ENCODE measurements around the gene GAMT.

The GAMT gene

DNA sequence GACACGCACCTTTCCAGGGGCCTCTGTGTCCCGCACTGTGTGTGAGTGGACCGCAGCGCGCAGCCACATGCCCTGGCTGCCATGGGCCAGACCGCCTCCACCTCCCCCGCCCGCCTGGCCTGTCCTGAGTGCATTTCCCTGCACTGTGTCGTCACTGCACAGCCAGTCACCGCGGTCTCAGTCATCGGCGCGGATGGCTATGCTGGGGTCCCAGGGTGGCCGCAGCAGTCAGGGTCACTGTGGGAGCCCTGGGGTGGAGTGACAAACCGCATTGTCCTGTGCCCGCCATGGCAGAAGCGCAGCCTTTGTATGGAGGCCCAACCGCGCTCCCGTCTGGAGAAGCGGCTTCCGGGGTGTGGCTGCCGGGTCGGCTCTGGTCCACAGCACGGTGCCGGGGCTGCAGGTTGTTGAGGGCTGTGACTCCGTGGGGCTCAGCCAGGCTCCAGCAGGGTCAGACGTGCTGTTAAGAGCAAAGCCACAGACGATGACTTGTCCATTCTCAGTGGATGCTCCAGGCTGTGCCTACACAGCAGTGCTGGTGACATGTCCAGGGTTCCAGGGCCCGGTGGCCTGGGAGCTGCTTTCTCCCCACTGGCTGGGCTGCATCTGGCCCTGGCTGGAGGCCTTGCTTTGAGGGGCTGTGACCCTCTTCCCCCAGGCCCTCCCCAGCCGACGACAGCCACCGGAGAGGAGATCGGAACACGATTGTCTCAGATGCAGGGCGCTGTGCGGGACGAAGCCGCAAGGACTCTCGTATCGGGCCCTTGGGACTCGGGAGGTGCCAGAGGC lies 24.0 kb downstream of the GAMT start:
- peaks cover 0 to 1% of the 10 kb centered on the region in 2 donors for H3K4me1 Mint-ChIP-seq (ENCODE audit: low read depth in 2 of 2)
- DNase-seq = no peak
- peaks cover 21% of the 10 kb centered on the region for H3K36me3 Mint-ChIP-seq (ENCODE audit: insufficient read depth)
- no peak overlapping the region for H3K27ac Mint-ChIP-seq
- no peaks in the 10 kb centered on the region for H3K9me3 Mint-ChIP-seq
- no peak overlapping the region for H3K4me3 Mint-ChIP-seq
- ATAC-seq (replicated peaks) = no peak
- H3K27me3 Mint-ChIP-seq = no peaks in the 10 kb centered on the region

DNA sequence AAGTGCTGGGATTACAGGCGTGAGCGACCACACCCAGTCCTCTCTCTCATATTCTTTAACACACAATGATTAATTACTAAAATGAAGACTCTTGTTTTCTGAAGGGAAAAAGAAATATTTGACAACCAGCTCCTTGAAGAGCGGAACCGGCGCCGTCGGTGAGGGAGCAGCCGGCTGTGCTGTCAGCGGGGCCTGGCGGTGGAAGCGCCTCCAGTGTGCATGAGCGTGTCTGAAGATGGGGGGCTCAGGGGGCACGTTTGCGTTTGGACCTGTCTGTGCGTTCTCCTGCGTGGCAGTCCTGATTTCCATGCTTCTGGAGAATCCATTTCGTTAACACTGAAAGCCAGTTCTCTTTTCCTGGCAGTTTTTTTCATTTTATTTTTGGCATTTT lies 24.9 kb downstream of the GAMT start:
- Mint-ChIP-seq H3K27ac (no peak overlapping the region), H3K27me3 (no peaks in the 10 kb centered on the region), H3K36me3 (ENCODE audit: insufficient read depth) (peaks cover 12% of the 10 kb centered on the region), H3K4me3 (no peak overlapping the region), H3K9me3 (no peaks in the 10 kb centered on the region), H3K4me1 (ENCODE audit: low read depth in 2 of 2) (peaks cover 0 to 1% of the 10 kb centered on the region in 2 donors)
- DNase-seq = no peak
- ATAC-seq (replicated peaks) = no peak

DNA sequence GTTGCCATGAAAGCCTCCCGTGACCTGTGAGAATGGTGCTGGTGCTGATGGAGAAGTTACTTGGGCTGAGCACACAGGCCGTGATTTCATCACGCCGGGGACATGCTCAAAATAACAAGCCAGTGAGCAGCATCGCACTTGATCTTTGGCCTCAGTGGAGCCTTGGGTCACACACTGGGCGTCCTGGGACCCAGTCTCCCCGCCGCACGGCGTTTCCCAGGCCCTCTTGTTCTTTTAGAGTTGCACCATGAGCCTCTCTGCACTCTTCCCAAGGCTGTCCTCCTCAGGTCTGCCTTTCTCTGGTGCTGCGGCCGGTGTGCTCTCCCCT lies 27.1 kb downstream of the GAMT start:
- Mint-ChIP-seq H3K27ac (no peak overlapping the region), H3K4me3 (no peak overlapping the region), H3K9me3 (no peaks in the 10 kb centered on the region), H3K36me3 (ENCODE audit: insufficient read depth) (peaks cover 16% of the 10 kb centered on the region), H3K4me1 (ENCODE audit: low read depth in 2 of 2) (peaks cover 0 to 1% of the 10 kb centered on the region in 2 donors), H3K27me3 (no peaks in the 10 kb centered on the region)
- DNase-seq = no peak
- ATAC-seq (replicated peaks) = no peak

DNA sequence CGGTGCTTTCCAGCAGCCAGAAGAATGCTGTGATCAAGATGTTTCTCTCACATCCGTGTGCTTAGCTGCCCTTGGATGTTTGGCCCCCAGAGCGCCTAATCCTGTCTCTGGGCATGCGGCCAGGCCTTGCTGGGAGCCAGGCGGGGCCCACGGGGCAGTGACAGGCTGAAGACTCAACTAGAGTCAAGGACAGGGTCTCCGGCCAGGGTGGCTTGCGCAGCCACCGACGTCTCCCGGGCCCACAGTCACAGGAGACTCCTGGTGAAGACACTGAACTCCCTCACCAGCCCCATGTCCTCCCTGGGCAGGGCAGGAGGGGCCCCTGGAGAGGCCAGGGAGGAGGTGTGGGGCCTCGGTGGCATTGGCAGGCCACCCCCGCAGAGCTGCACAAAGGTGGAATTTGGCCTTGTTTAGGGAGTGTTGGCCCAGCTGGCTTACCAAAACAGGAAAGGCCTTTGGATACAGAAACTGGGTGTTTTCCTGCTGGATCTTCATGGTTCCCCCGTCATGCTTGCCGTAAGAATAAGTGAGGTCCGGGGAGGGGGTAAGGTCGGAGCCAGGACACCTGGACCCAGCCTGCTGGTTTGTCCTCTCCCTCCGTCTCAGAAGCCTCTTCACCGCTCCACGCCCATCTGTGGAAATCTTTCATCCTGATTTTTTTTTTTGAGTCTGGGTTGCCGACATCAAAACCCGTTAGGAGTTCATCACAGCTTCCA lies 27.6 kb downstream of the GAMT start:
- no peaks in the 10 kb centered on the region for H3K27me3 Mint-ChIP-seq
- H3K4me3 Mint-ChIP-seq = no peak overlapping the region
- H3K9me3 Mint-ChIP-seq = no peaks in the 10 kb centered on the region
- H3K36me3 Mint-ChIP-seq (ENCODE audit: insufficient read depth) = peaks cover 16% of the 10 kb centered on the region
- H3K27ac Mint-ChIP-seq = no peak overlapping the region
- H3K4me1 Mint-ChIP-seq (ENCODE audit: low read depth in 2 of 2) = peaks cover 0 to 1% of the 10 kb centered on the region in 2 donors
- ATAC-seq (replicated peaks) (no peak), DNase-seq (no peak)

DNA sequence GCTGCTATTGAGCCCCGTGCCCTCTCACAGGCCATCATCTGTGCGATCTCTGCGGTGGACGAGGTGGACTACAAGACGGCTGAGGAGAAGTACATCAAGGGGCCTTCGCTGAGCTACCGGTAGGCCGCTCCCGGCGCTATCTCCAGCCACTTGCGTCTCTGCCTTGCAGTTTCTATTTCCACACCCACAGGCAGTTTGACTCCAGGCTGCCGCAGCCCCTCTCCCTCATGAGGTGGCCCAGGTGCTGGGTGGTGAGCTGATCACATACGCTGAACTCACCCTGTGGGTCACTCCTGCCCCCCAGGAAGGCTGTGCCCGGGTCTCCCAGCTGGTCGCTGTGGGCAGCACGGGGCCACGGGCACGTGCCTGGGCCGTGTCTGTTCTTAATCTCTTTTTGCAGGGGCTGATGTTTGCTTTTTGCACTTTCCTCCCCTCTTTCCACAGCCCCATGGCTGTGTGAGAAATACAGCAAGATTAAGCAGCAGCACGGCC lies 28.3 kb downstream of the GAMT start:
- DNase-seq (no peak), ATAC-seq (replicated peaks) (no peak)
- Mint-ChIP-seq H3K27me3 (no peaks in the 10 kb centered on the region), H3K27ac (no peak overlapping the region), H3K4me1 (ENCODE audit: low read depth in 2 of 2) (peaks cover 0 to 1% of the 10 kb centered on the region in 2 donors), H3K4me3 (no peak overlapping the region), H3K9me3 (no peaks in the 10 kb centered on the region), H3K36me3 (ENCODE audit: insufficient read depth) (peaks cover 16% of the 10 kb centered on the region)

DNA sequence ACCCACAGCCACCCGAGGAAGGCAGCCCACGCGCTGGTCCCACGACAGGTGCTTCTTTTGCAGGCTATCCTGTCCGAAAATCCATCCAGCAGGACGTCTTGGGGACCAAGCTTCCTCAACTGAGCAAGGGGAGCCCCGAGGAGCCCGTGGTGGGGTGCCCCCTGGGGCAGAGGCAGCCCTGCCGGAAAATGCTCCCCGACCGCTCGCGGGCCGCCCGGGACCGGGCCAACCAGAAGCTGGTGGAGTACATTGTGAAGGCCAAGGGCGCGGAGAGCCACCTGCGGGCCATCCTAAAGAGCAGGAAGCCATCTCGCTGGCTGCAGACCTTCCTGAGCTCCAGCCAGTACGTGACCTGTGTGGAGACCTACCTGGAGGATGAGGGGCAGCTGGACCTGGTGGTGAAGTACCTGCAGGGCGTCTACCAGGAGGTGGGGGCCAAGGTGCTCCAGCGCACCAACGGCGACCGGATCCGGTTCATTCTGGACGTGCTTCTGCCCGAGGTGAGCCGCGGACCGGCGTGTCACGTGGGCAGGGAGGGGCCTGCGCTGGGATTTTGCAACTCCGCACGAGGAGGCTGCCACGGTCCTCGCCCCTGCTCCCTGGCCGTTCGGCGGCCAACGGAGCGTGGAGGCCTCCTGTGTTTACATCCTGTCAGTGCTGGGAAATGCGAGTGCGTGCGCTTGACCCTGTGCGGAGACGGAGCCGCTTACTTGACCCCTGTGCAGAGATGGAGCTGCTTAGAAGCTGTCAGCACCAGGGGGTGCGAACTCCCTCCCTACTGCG lies 30.6 kb downstream of the GAMT start:
- DNase-seq = no peak
- Mint-ChIP-seq H3K27ac (no peak overlapping the region), H3K4me3 (no peak overlapping the region), H3K9me3 (no peaks in the 10 kb centered on the region), H3K36me3 (ENCODE audit: insufficient read depth) (peaks cover 11% of the 10 kb centered on the region), H3K4me1 (ENCODE audit: low read depth in 2 of 2) (no peaks in the 10 kb centered on the region), H3K27me3 (no peaks in the 10 kb centered on the region)
- no peak for ATAC-seq (replicated peaks)

DNA sequence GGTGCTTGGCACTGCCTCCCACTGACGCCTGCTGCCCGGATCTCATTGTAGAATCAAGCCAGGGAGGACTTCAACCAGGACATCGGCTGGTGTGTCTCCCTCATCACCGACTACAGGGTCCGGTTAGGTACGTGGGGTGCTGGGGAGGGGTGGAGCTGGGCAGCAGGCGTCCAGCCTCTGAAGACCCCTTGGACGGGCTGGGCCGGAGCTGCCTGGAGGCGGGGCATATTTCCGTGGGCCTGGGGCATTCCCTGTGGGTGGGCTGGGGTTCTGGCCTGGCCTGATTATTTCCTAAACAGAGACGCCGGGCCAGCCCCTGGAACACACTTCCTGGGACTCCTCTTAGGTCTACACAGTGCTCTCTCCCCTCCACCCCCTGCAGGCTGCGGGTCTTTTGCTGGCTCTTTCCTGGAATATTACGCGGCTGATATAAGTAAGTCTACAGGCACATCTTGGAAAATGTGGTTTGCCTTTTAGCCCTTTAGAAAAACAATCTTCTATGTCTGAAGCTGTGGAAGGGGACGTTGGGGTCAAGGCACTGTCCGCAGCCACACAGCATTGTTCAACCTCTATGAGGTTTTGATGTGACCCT lies 32.0 kb downstream of the GAMT start:
- ATAC-seq (replicated peaks) (no peak), DNase-seq (no peak)
- peaks cover 9% of the 10 kb centered on the region for H3K36me3 Mint-ChIP-seq (ENCODE audit: insufficient read depth)
- H3K4me3 Mint-ChIP-seq = no peak overlapping the region
- H3K27me3 Mint-ChIP-seq = no peaks in the 10 kb centered on the region
- H3K4me1 Mint-ChIP-seq (ENCODE audit: low read depth in 2 of 2) = no peaks in the 10 kb centered on the region
- no peaks in the 10 kb centered on the region for H3K9me3 Mint-ChIP-seq
- peak overlapping the region in 1 of 2 donors; percentile 46 for H3K27ac Mint-ChIP-seq

DNA sequence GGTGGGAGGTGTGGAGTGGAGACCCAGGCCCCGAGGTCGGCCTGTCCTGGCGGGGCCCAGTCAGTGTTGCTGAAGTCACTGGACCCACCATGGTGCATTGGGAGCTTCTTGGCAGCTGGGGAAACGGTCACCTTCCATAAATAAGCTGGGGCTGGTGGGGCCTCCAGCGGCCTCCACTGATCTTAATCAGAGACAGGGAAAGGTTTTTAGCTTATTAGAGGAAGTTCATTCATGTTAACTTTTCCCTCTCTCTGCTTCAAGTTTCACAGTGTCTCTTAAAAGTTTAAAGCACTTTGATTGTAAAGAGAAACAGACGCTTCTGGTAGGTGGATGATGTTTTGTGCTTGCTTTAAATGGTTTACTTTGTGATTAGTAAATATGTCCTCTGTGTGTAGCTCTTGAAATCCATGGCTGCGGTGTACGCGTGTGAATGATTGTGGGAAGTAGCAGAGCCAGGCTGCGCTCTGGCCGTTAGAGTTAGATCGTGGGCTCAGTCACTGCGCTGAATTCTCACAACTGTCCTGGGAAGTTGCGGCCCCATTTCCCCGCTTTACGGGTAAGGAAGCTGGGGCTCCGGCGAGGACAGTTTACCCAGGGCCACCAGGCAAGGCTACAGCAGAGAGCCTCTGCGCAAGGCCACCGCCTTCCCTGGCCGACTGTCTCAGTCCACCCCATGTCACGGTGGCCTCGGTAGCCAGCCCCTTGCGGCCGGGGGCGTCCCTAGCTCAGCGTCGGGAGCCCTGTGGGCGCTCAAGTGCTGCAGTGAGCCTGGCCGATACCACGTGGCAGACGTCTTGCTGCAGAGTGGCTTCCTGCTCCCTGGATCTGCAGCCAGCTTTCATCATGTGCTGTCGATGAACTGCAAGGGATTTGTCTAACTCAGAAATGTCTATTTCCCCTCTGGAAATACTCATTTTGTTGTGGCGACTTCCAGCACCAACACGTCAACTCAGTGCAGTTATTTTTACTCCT lies 34.2 kb downstream of the GAMT start:
- Mint-ChIP-seq H3K36me3 (ENCODE audit: insufficient read depth) (peaks cover 7% of the 10 kb centered on the region), H3K4me3 (no peak overlapping the region), H3K27ac (no peak overlapping the region)

DNA sequence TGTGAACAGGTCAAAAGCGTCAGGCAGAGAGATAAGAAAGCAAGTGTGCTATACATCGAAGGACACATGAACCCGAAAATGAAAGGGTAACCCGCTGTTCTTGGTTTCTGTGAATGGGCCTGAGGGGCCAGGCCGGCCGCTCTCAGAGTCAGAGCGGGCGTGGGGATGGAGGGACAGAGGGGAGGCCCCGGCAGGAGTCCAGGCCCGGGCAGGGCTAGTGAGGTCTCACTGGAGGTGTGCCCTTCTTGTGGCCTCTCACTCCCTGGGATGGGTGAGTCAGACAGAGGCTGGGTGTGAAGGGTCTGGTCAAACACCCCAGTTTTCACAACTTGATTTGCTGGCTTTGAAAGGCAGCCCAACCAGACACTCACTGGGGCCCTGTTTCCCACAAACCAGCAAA lies 35.0 kb downstream of the GAMT start:
- no peaks in the 10 kb centered on the region for H3K27me3 Mint-ChIP-seq
- H3K4me3 Mint-ChIP-seq = no peak overlapping the region
- H3K9me3 Mint-ChIP-seq = no peaks in the 10 kb centered on the region
- H3K36me3 Mint-ChIP-seq (ENCODE audit: insufficient read depth) = peaks cover 7% of the 10 kb centered on the region
- ATAC-seq (replicated peaks) = no peak
- no peak overlapping the region for H3K27ac Mint-ChIP-seq
- no peak for DNase-seq
- peaks cover 0 to 13% of the 10 kb centered on the region in 2 donors for H3K4me1 Mint-ChIP-seq (ENCODE audit: low read depth in 2 of 2)

More for the DNA sequence above, 34.2 kb downstream of the GAMT start:
- DNase-seq (no peak), ATAC-seq (replicated peaks) (no peak)
- Mint-ChIP-seq H3K9me3 (no peaks in the 10 kb centered on the region), H3K4me1 (ENCODE audit: low read depth in 2 of 2) (peaks cover 0 to 13% of the 10 kb centered on the region in 2 donors), H3K27me3 (no peaks in the 10 kb centered on the region)

DNA sequence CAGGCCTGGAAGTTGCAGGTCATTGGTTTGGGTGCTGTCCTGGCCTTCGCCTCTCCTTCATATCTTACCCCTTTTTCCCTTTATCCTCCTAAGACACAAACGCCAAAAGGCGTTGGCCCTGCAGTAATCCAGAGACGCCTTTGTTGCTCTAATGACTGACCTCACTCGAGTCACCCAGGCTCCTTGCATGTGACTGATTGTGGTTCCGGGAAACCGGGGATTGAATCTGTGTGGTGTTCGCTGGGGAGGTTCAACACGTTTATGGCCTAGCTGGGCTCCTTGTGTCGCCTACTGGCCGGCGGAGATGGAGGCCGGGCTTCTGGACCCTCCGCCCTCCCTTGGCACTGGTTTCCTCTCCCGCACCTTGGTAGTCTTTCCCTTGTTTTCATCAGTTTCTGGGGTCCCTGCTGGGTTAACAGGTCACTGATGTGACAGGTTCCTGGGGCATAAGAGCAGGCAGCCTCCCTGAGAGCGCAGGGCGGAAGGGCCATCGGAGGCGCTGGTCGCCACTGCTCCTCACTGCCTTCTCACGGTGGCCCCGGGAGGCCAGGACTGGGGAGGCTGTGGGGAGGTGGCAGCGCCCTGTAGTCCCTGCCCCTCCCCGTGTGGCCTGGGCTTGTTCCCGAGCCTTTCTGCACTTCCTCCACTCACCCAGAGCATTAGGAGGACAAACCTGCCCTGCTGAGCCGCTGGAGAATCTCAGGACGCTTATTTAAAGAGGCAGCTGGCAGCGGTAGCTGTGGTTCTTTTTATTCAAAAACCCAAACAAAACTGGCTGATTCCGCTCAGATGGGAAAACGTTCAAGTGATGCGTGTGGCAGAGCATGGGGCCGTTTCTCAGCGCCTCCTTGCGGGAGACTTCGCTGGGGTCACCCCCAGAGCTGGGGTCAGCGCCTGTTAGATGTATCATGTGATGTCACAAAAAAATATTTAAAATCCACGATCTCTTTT lies 35.7 kb downstream of the GAMT start:
- no peak for ATAC-seq (replicated peaks)
- no peak for DNase-seq
- H3K4me3 Mint-ChIP-seq = no peak overlapping the region
- no peak overlapping the region for H3K27ac Mint-ChIP-seq
- H3K4me1 Mint-ChIP-seq (ENCODE audit: low read depth in 2 of 2) = peaks cover 0 to 13% of the 10 kb centered on the region in 2 donors
- peaks cover 12% of the 10 kb centered on the region for H3K36me3 Mint-ChIP-seq (ENCODE audit: insufficient read depth)
- H3K27me3 Mint-ChIP-seq = no peaks in the 10 kb centered on the region
- H3K9me3 Mint-ChIP-seq = no peaks in the 10 kb centered on the region

DNA sequence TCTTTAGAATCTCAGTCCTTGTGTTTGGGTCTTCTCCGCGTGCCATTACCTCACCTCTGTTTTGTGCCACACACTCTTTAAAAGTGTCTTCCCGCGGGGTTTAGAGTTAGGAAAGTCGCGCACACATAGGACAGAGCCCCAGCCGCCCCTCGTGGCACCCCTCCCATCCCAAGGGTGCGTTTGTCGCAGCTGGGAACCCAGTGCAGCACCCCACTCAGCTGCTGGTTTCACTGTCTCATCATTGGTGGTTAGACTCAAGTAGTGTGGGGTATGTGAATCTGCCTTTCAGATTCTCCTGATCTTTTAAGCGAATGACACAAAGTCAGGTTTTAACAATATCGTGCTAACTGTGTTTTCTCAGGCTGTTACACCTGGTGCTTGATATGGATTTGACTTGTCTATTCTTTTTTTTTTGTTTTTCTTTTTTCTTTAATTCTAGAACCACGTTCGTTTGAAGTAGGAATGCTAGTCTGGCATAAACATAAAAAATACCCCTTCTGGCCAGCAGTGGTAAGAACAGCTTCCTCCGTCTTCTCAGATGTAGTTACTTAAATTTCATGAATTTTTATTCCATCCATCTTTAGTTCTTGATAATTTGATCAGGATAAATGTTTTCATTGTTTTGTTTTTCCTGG lies 37.2 kb downstream of the GAMT start:
- peak overlapping the region in 1 of 2 donors; percentile 86 for H3K27ac Mint-ChIP-seq
- no peaks in the 10 kb centered on the region for H3K9me3 Mint-ChIP-seq
- peak overlapping the region; percentile 62 to 80 for H3K4me3 Mint-ChIP-seq
- peak; percentile 74 for ATAC-seq (replicated peaks)
- H3K27me3 Mint-ChIP-seq = no peaks in the 10 kb centered on the region
- peaks cover 8% of the 10 kb centered on the region for H3K36me3 Mint-ChIP-seq (ENCODE audit: insufficient read depth)
- DNase-seq = no peak
- H3K4me1 Mint-ChIP-seq (ENCODE audit: low read depth in 2 of 2) = peaks cover 0 to 13% of the 10 kb centered on the region in 2 donors
